Loucy (cell line): ENCODE results near the gene ELF5.
A peak's percentile ranks its signal among the peaks of the same experiment; 100 is the strongest.

Experiments used
- H2AFZ ChIP-seq: fragments of 200-600 bp; sonication (generic); 2 replicates; pipeline ENCODE4 v1.6.0; 2016; ENCODE audit warnings: antibody characterized with exemption, mild to moderate bottlenecking, low read length, moderate library complexity
- H3F3A ChIP-seq: fragments of 200-600 bp; 2 replicates; pipeline ENCODE4 v1.6.0; 2016; ENCODE audit warnings: antibody characterized with exemption, low read depth, mild to moderate bottlenecking
- H3K27me3 ChIP-seq: fragments of 200-600 bp; sonication (generic); 2 replicates; pipeline ENCODE4 v1.6.1; 2014; ENCODE audit warnings: low read length, mild to moderate bottlenecking; ENCODE audit not compliant: insufficient read depth, poor library complexity, severe bottlenecking
- H3K36me3 ChIP-seq: fragments of 200-600 bp; sonication (generic); 2 replicates; pipeline ENCODE4 v1.6.1; 2016; ENCODE audit warnings: low read length; ENCODE audit not compliant: insufficient read depth
- H3K4me1 ChIP-seq: fragments of 200-600 bp; sonication (generic); 2 replicates; pipeline ENCODE4 v1.5.1; 2014; ENCODE audit warnings: low read length, mild to moderate bottlenecking; ENCODE audit not compliant: insufficient read depth, poor library complexity, severe bottlenecking
- H3K4me2 ChIP-seq: fragments of 200-600 bp; sonication (generic); 2 replicates; pipeline ENCODE4 v1.6.0; 2014; ENCODE audit warnings: antibody characterized with exemption, low read length, low read depth, mild to moderate bottlenecking; ENCODE audit not compliant: poor library complexity, severe bottlenecking
- H3K4me3 ChIP-seq: fragments of 200-600 bp; sonication (generic); 2 replicates; pipeline ENCODE4 v1.5.1; 2014; ENCODE audit warnings: low read length, mild to moderate bottlenecking, mixed read lengths; ENCODE audit not compliant: poor library complexity, severe bottlenecking
- H3K79me2 ChIP-seq: fragments of 200-600 bp; sonication (generic); 2 replicates; pipeline ENCODE4 v1.6.1; 2014; ENCODE audit warnings: low read length; ENCODE audit not compliant: insufficient read depth
- H3K9ac ChIP-seq: fragments of 200-600 bp; sonication (generic); 2 replicates; pipeline ENCODE4 v1.6.0; 2014; ENCODE audit warnings: mild to moderate bottlenecking, low read depth, low read length, moderate library complexity; ENCODE audit not compliant: poor library complexity, severe bottlenecking
- H3K9me2 ChIP-seq: fragments of 200-600 bp; sonication (generic); replicated peaks from 2 replicates; pipeline ENCODE4 v1.6.1; 2016; ENCODE audit warnings: low read depth, low read length, mixed read lengths
- H3K9me3 ChIP-seq: fragments of 200-600 bp; sonication (generic); 2 replicates; pipeline ENCODE4 v1.6.1; 2014; ENCODE audit warnings: mild to moderate bottlenecking, antibody characterized with exemption, low read length, low read depth; ENCODE audit not compliant: insufficient read depth
- H4K20me1 ChIP-seq: fragments of 200-600 bp; sonication (generic); 2 replicates; pipeline ENCODE4 v1.6.0; 2014; ENCODE audit warnings: antibody characterized with exemption, low read length, mild to moderate bottlenecking; ENCODE audit not compliant: insufficient read depth, poor library complexity, severe bottlenecking
- CTCF ChIP-seq: fragments of 200-600 bp; sonication (generic); conservative IDR thresholded peaks from 2 replicates; pipeline ENCODE4 v1.5.1; 2014; ENCODE audit warnings: mild to moderate bottlenecking, antibody characterized with exemption, low read length
- EZH2phosphoT487 ChIP-seq: fragments of 200-600 bp; IDR thresholded peaks from 2 replicates; pipeline ENCODE4 v1.6.1; 2018; ENCODE audit warnings: antibody characterized with exemption, mild to moderate bottlenecking, moderate library complexity, borderline replicate concordance

ELF5 gene

GRCh38 chr11:34512840-34513681 lies 533 bp downstream of the ELF5 start:
- Histone ChIP-seq H3K4me2 (no peak overlapping the region), H2AFZ (no peak overlapping the region), H3K4me1 (no peaks in the 10 kb centered on the region), H3K36me3 (no peaks in the 10 kb centered on the region), H3F3A (no peaks in the 10 kb centered on the region), H3K4me3 (no peak overlapping the region), H4K20me1 (no peaks in the 10 kb centered on the region), H3K79me2 (no peaks in the 10 kb centered on the region), H3K9me3 (no peaks in the 10 kb centered on the region), H3K9ac (no peak overlapping the region), H3K27me3 (no peaks in the 10 kb centered on the region), H3K9me2 (no peaks in the 10 kb centered on the region)
- TF ChIP-seq CTCF (peak; percentile 94), EZH2phosphoT487 (no peak)

- no peak for TF ChIP-seq EZH2phosphoT487
- no peak for TF ChIP-seq CTCF
- no peaks in the 10 kb centered on the region for H3K9me2 ChIP-seq
- no peaks in the 10 kb centered on the region for H3K36me3 ChIP-seq
- no peaks in the 10 kb centered on the region for H3K27me3 ChIP-seq
- no peak overlapping the region for H3K4me3 ChIP-seq
- no peak overlapping the region for H3K4me2 ChIP-seq
- no peak overlapping the region for H2AFZ ChIP-seq
- no peaks in the 10 kb centered on the region for H3K79me2 ChIP-seq
- no peaks in the 10 kb centered on the region for H4K20me1 ChIP-seq
- H3K9me3 ChIP-seq, result no peaks in the 10 kb centered on the region
- H3K9ac ChIP-seq, result no peak overlapping the region
- no peaks in the 10 kb centered on the region for H3K4me1 ChIP-seq
- no peaks in the 10 kb centered on the region for H3F3A ChIP-seq
These were observed 2.9 kb downstream of the ELF5 start for GRCh38 chr11:34510673-34511072.

GRCh38 chr11:34510218-34510617 lies 3.4 kb downstream of the ELF5 start:
- Histone ChIP-seq H3K27me3 (no peaks in the 10 kb centered on the region), H3K4me2 (no peak overlapping the region), H4K20me1 (no peaks in the 10 kb centered on the region), H3K36me3 (no peaks in the 10 kb centered on the region), H2AFZ (no peak overlapping the region), H3K9me3 (no peaks in the 10 kb centered on the region), H3F3A (no peaks in the 10 kb centered on the region), H3K9ac (no peak overlapping the region), H3K79me2 (no peaks in the 10 kb centered on the region), H3K4me3 (no peak overlapping the region), H3K4me1 (no peaks in the 10 kb centered on the region), H3K9me2 (no peaks in the 10 kb centered on the region)
- no peak for TF ChIP-seq CTCF
- no peak for TF ChIP-seq EZH2phosphoT487
